Cerebellar nuclear complex (tissue), 1 donor: ENCODE results near the gene CDRT4.

ENCODE experiments used
- DNase-seq, 2 experiments: peaks; one replicate each; lab custom pipeline; 2025; lab: John Stamatoyannopoulos, UW

Gene CDRT4

GRCh38 chr17:15492791-15493692 is 25.6 kb upstream of the CDRT4 start:
- DNase-seq, result no peak

- DNase-seq, result no peak
Observed at GRCh38 chr17:15492186-15492585, 24.8 kb upstream of the CDRT4 start.

GRCh38 chr17:15490634-15491261 is 23.3 kb upstream of the CDRT4 start:
- no peak for DNase-seq

GRCh38 chr17:15488557-15488956 is 21.1 kb upstream of the CDRT4 start:
- DNase-seq, result no peak

- DNase-seq, result no peak
Observed at GRCh38 chr17:15485045-15485444, 17.6 kb upstream of the CDRT4 start.

- no peak for DNase-seq
Observed at GRCh38 chr17:15483431-15483830, 16.0 kb upstream of the CDRT4 start.

GRCh38 chr17:15482476-15482875 is 15.1 kb upstream of the CDRT4 start:
- DNase-seq, result no peak

- no peak for DNase-seq
Observed at GRCh38 chr17:15481481-15481880, 14.1 kb upstream of the CDRT4 start.

- DNase-seq, result no peak
Observed at GRCh38 chr17:15480204-15480603, 12.8 kb upstream of the CDRT4 start.

- DNase-seq, result no peak
Observed at GRCh38 chr17:15479703-15480102, 12.3 kb upstream of the CDRT4 start.

- no peak for DNase-seq
Observed at GRCh38 chr17:15478845-15479244, 11.4 kb upstream of the CDRT4 start.

GRCh38 chr17:15475631-15476354 is 8.4 kb upstream of the CDRT4 start:
- DNase-seq, result no peak

GRCh38 chr17:15472891-15473290 is 5.5 kb upstream of the CDRT4 start:
- DNase-seq, result no peak

- DNase-seq, result no peak
Observed at GRCh38 chr17:15470536-15470935, 3.1 kb upstream of the CDRT4 start.

- no peak for DNase-seq
Observed at GRCh38 chr17:15469260-15469659, 1.8 kb upstream of the CDRT4 start.

- no peak for DNase-seq
Observed at GRCh38 chr17:15468126-15468525, 705 bp upstream of the CDRT4 start.

GRCh38 chr17:15466131-15466530 is 1.3 kb downstream of the CDRT4 start:
- no peak for DNase-seq

GRCh38 chr17:15465045-15465701 is 2.2 kb downstream of the CDRT4 start:
- no peak for DNase-seq

GRCh38 chr17:15464231-15464985 is 3.0 kb downstream of the CDRT4 start:
- no peak for DNase-seq

GRCh38 chr17:15462976-15463772 is 4.2 kb downstream of the CDRT4 start:
- DNase-seq, result no peak

- DNase-seq, result no peak
Observed at GRCh38 chr17:15457723-15458094, 9.7 kb downstream of the CDRT4 start.
